HTERT RPE-1 (cell line): ENCODE results near the gene GUCY1A2.

Experiments
- in situ Hi-C: fragments of 300-500 bp; cut with MboI; formaldehyde crosslinking; loops from 4 replicates; pipeline ENCODE4 v1.14.3; 2020; ENCODE audit warnings: low sequenced_read_pairs

GUCY1A2 gene

GRCh38 chr11:106999196-106999595 is 19.1 kb downstream of the GUCY1A2 start:
- in situ Hi-C loops = no loop called here

DNA sequence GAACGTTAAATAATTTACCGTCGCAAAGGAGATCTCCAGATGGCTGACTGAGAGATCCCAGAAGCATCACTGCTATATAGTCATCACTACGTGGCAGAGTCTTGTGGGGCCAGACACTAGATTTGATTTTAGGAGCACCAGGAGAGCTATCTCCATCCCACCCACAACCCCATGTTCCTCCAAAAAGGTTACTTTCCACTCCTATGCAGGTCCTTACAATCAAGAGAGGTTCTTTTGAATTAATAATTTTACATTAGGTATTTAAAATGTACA is 19.4 kb downstream of the GUCY1A2 start:
- in situ Hi-C loops = no loop called here

GRCh38 chr11:106998116-106998915 is 20.0 kb downstream of the GUCY1A2 start:
- in situ Hi-C loops = no loop called here

- in situ Hi-C loops = no loop called here
Observed at GRCh38 chr11:106997227-106997626, 21.0 kb downstream of the GUCY1A2 start.

- in situ Hi-C loops = no loop called here
Observed at GRCh38 chr11:106996691-106997090, 21.6 kb downstream of the GUCY1A2 start.

DNA sequence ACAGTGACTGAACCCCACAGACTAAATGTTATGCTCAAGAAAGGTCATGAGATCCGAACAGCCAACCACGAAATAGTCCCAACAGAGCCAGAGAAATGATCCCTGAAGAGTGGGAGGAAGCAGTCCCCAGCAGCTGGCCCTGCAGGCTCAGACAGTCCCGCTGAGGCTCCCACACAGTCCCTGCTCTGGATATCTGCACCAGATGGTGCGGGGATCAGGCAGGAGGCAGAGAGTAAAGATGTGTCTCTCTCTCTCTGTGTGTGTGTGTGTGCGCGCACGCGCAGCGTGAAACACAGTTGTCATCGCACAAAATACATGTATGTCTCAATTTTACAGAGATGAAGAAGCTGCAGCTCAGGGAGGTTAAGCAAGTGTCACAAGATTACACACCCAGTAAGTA is 27.9 kb downstream of the GUCY1A2 start:
- in situ Hi-C loops = no loop called here

DNA sequence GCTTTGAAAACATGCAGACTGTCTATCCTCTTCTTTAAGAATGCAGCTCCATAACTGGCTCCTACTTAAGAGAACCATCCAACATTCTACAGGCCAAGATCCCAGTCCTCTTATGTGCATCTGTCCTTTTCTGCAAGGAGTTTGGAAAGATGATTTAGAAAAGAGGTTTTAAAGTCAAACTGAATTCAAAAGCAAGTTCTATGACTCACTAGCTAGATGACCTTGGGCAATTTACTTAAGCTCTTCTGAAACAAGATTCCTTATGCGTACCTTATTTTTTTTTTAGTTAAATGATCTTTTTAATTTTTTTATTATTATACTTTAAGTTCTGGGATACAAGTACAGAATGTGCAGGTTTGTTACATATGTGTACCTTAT is 29.2 kb downstream of the GUCY1A2 start:
- in situ Hi-C loops = no loop called here

DNA sequence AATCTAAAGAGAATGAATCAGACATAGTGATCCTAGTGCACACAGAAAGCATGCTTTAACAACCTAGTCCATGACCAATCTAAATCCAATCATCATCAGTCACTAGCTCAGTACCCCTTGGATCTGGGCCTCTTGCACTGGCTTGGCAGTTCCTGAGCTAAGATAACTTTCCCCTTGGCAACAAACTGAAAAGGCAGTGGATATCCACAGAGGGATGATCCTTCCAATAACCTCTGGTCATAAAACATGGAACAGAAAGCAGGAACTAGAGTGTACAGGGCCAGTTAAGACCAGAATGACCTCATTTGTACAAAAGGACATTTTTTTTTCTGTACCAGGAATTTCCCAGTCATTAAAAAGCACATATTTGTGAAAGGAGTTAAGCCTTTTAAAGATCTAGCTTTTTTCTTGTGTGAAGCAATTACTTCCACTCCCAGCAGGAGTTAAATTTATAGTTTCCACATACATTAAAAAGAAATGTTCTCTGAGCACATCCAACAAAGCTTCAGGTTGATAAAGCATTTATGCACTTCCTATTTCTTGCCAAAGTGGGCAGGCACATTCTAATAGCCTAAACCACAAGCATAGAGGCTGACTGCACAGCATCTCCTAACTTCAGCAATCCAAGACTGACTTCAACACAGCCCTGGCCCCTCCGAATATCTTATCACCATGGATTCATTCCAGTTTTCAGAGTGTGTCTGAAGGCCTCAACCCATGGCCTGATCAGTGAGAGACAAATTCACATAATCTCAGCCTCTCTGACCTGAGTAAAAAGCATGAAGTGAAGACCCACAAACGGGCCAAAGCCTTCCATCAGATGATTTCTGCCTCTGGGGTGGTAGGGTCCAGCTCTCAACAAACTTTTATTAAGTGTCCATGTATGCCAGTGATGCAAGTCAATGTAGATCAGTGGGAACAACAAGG is 29.9 kb downstream of the GUCY1A2 start:
- in situ Hi-C loops = no loop called here

DNA sequence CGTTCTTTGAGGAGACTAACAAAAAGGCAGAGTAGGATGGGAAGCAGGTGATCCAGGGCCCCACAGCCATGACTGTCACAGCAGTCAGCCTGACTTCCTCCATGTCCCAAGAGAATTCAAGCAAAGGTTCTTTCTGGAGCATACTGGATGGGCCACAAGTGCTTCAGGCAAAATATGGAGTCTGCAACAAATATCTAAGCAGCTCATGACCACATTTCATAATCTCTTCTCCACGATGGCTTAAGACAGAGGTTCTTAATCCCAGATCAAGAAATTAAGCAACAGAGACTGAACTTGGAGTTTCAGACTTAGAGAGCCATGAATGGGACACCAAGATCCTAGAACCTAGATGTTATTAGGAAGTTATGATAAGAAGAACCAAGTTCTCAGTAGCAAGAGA is 31.6 kb downstream of the GUCY1A2 start:
- in situ Hi-C loops = no loop called here

- in situ Hi-C loops = no loop called here
Observed at GRCh38 chr11:106986261-106986660, 32.0 kb downstream of the GUCY1A2 start.

DNA sequence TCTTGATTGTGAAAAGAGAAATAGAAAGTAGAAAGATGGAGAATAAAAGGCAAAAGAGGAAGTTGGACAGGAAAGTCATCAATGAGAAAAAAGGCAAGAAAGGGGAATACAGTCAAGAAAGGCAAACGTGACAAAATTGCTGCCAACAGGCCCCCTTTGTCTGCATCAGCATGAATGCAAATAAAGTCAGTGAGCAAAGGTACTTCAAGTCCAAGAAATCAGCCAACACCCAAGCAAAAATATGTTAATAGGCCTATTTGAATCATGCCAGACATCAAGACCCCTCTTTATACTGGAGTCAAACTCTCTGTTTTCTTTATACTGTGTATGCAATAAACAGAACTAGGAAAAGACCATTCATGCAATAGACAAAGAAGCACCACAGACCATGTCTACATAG is 34.3 kb downstream of the GUCY1A2 start:
- in situ Hi-C loops = no loop called here

- in situ Hi-C loops = no loop called here
Observed at GRCh38 chr11:106983261-106983660, 35.0 kb downstream of the GUCY1A2 start.

DNA sequence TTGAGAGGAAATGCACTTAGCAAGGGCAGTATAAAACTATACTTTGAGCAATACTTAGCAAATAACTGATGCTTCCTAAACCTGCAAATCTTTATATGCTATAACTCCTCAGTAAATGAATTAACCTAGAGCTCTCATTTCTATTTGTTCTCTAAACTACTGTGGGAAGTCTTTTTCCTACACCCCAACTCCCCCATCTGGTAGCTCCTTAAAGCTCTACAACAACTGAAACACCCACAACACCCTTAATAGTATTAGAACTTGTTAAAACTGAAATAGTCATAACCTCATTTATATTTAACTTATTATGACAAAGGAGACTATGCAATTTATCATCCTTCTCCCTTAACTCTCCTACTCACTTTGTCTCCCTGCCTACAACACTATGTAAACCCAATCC is 43.4 kb downstream of the GUCY1A2 start:
- in situ Hi-C loops = no loop called here

GRCh38 chr11:106971864-106972263 is 46.4 kb downstream of the GUCY1A2 start:
- in situ Hi-C loops = no loop called here

GRCh38 chr11:106969644-106970355 is 48.5 kb downstream of the GUCY1A2 start:
- in situ Hi-C loops = no loop called here

DNA sequence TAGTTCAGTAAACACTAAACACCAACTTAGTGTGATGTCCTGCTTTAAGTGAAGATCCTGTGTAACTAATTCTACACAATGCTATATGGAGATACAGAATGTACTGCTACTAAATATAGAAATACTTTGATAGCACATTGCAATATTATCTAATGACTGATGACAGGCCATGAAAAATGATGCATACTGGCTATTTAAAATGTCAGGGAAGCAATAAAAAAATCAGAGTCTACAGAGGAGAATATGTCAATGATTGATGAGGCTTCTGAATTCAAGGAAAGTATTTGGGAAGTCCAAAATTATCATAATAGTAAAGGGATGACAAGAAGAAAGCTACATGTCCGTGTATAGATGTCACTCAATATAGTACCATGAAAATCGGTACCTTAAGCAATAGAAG is 55.3 kb downstream of the GUCY1A2 start:
- in situ Hi-C loops = no loop called here

GRCh38 chr11:106961518-106961917 is 56.8 kb downstream of the GUCY1A2 start:
- in situ Hi-C loops = no loop called here

GRCh38 chr11:106961048-106961447 is 57.2 kb downstream of the GUCY1A2 start:
- in situ Hi-C loops = no loop called here

DNA sequence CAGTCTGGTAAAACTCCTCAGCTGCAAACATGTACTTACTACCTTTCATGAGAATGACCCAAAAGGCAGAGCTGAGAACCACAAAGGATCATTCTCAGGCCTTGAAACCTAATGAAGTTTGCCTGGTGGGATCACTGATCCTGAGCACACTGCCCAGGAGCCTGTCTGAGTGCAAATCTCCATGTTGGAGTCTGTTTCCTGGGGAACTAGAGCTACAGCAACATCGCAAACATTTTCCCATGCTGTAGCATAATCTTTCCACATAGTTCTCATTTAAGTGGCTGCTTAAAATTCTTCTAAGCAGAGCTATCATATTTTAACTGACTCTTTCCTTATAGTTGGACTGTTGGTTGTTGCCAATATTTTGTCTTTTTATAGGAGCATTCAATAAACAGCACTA is 58.5 kb downstream of the GUCY1A2 start:
- in situ Hi-C loops = no loop called here

DNA sequence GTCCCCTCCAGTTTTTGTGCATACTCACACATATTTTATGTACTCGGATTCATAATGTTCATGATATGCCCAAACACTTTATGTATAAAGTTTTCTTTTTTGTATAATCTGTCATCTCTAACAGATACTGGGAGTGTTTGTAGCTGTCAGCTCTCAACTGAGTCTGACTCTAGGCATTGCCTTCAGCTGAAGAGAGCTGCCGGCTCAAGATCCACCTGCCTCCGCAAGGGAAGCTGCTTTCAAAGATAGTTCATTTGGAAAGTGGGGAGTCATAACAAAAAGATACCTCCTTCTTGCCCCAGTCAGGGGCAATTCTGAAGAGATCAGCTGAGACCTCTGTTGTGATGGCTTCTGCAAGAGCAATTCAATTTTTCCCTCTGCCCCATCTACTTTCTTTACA is 58.9 kb downstream of the GUCY1A2 start:
- in situ Hi-C loops = no loop called here

GRCh38 chr11:106958517-106959248 is 59.6 kb downstream of the GUCY1A2 start:
- in situ Hi-C loops = no loop called here
